Endothelial cell of umbilical vein (primary cell): ENCODE results near the gene CPZ. TPM values are rescaled to one million over a fixed set of nuclear protein-coding genes. Genes with fewer than 3 reads are reported as not detected.

Source experiments
- BruUV-seq: library from RNA; stranded (reverse); fragments of 400-500 nt; replicated peaks from 2 replicates; lab custom pipeline; 2021; lab: Mats Ljungman, UMichigan
- CTCF ChIA-PET: fragments of 300-600, 350-600 bp; sonication (Branson Sonifier 250); formaldehyde crosslinking; loops from one replicate; lab custom pipeline; 2021; ENCODE audit warnings: antibody characterized with exemption, inconsistent platforms; lab: Charles Lee
- POLR2A ChIA-PET: fragments of 300-600, 350-600 bp; sonication (Branson Sonifier 250); formaldehyde crosslinking; loops from one replicate; lab custom pipeline; 2021; ENCODE audit warnings: antibody characterized with exemption, inconsistent platforms; lab: Charles Lee
- DNase-seq: peaks from one replicate; pipeline ENCODE4 v3.0.0-alpha.2; 2011; ENCODE audit warnings: low read depth, low spot score
- FAIRE-seq: peaks from 2 replicates; lab custom pipeline; 2011; peaks lifted over from hg19 to GRCh38; lab: Jason Lieb, UNC
- H2AFZ ChIP-seq: 2 replicates; pipeline ENCODE4 v1.6.0; 2012; ENCODE audit warnings: low read depth, low read length, control low read depth, inconsistent platforms
- H3K27ac ChIP-seq: 2 replicates; pipeline ENCODE4 v1.5.1; 2011; ENCODE audit warnings: low read depth, mild to moderate bottlenecking, control low read depth, low read length, moderate library complexity; ENCODE audit not compliant: insufficient read depth
- H3K27me3 ChIP-seq, 2 experiments: 2 replicates each; pipeline versions ENCODE4 v1.6.0 to v1.6.1; 2011; ENCODE audit warnings: low read length in 2 of 2, mixed read lengths in 1 of 2; ENCODE audit not compliant: control insufficient read depth in 2 of 2, insufficient read depth in 2 of 2
- H3K36me3 ChIP-seq, 2 experiments: 2 replicates in 1 of 2; 3 replicates in 1 of 2; pipeline ENCODE4 v1.5.1; 2011; ENCODE audit warnings: low read length in 2 of 2, mild to moderate bottlenecking in 1 of 2, moderate library complexity in 1 of 2; ENCODE audit not compliant: control insufficient read depth in 2 of 2, insufficient read depth in 2 of 2; ENCODE audit errors: extremely low read depth in 1 of 2
- H3K4me1 ChIP-seq: 3 replicates; pipeline ENCODE4 v1.5.1; 2011; ENCODE audit warnings: mild to moderate bottlenecking, low read length; ENCODE audit not compliant: control insufficient read depth, insufficient read depth; ENCODE audit errors: extremely low read depth
- H3K4me2 ChIP-seq: 2 replicates; pipeline ENCODE4 v1.6.1; 2011; ENCODE audit warnings: low read length, control low read depth, mixed read lengths; ENCODE audit not compliant: insufficient read depth
- H3K4me3 ChIP-seq, 3 experiments: fragments of 200-600 bp in 1 of 3; sonication (generic), shearing (Covaris generic) in 1 of 3; replicated peaks in 1 of 3; 2 replicates each; pipeline ENCODE4 v1.5.1; 2011 to 2016; ENCODE audit warnings: control low read depth in 3 of 3, low read length in 3 of 3, mild to moderate bottlenecking in 2 of 3, inconsistent platforms in 1 of 3, low read depth in 1 of 3, moderate library complexity in 1 of 3; ENCODE audit not compliant: insufficient read depth in 1 of 3
- H3K79me2 ChIP-seq: 2 replicates; pipeline ENCODE4 v1.6.0; 2012; ENCODE audit warnings: low read length, inconsistent platforms; ENCODE audit not compliant: control insufficient read depth, insufficient read depth
- H3K9ac ChIP-seq: replicated peaks from 2 replicates; pipeline ENCODE3; 2011; ENCODE audit warnings: low read length, control low read depth; ENCODE audit not compliant: insufficient read depth; ENCODE audit errors: extremely low read depth
- H3K9me1 ChIP-seq: replicated peaks from 3 replicates; pipeline ENCODE4 v1.6.0; 2011; ENCODE audit warnings: mild to moderate bottlenecking, low read length; ENCODE audit not compliant: control insufficient read depth, insufficient read depth; ENCODE audit errors: extremely low read depth
- H3K9me3 ChIP-seq: replicated peaks from 2 replicates; pipeline ENCODE4 v1.5.1; 2012; ENCODE audit warnings: low read length, inconsistent platforms; ENCODE audit not compliant: control insufficient read depth, insufficient read depth
- H4K20me1 ChIP-seq: replicated peaks from 2 replicates; pipeline ENCODE3; 2011; ENCODE audit warnings: mild to moderate bottlenecking, low read length; ENCODE audit not compliant: control insufficient read depth, insufficient read depth; ENCODE audit errors: extremely low read depth
- CTCF ChIP-seq, 2 donors: IDR thresholded peaks; 1 replicate in 1 of 2; 2 replicates in 1 of 2; pipeline ENCODE4 v1.5.1; 2011; ENCODE audit warnings: low read length in 2 of 2, mild to moderate bottlenecking in 2 of 2, moderate library complexity in 2 of 2, control low read depth in 1 of 2, inconsistent platforms in 1 of 2, low read depth in 1 of 2; ENCODE audit not compliant: insufficient read depth in 1 of 2; ENCODE audit errors: extremely low read depth in 1 of 2
- FOS ChIP-seq: IDR thresholded peaks from 2 replicates; pipeline ENCODE4 v1.6.1; 2011; ENCODE audit warnings: mild to moderate bottlenecking, low read length, moderate library complexity, borderline replicate concordance; ENCODE audit not compliant: insufficient read depth
- GATA2 ChIP-seq: IDR thresholded peaks from 2 replicates; pipeline ENCODE4 v1.7.0; 2011; ENCODE audit warnings: low read depth, mild to moderate bottlenecking, moderate library complexity, mixed read lengths, low read length; ENCODE audit not compliant: insufficient read length, insufficient read depth
- MAX ChIP-seq: IDR thresholded peaks from 2 replicates; pipeline ENCODE4 v1.6.1; 2011; ENCODE audit not compliant: insufficient read depth, insufficient read length
- MYC ChIP-seq: IDR thresholded peaks from one replicate; pipeline ENCODE4 v1.6.1; 2011; ENCODE audit warnings: mild to moderate bottlenecking, low read depth, low read length
- POLR2A ChIP-seq: IDR thresholded peaks from 2 replicates; pipeline ENCODE4 v1.6.1; 2012; ENCODE audit warnings: low read depth, mild to moderate bottlenecking, control low read depth, low read length
- POLR2AphosphoS5 ChIP-seq: IDR thresholded peaks from 2 replicates; pipeline ENCODE4 v1.6.1; 2012; ENCODE audit warnings: low read depth, mild to moderate bottlenecking, control low read depth, low read length, moderate library complexity; ENCODE audit not compliant: insufficient read depth
- dilution Hi-C: fragments of 300-500 bp; cut with MboI; formaldehyde crosslinking; loops from one replicate; pipeline ENCODE4 v1.15.0; 2019; ENCODE audit warnings: low sequenced_read_pairs; ENCODE audit not compliant: extremely low pct_ligation_motif_present
- intact Hi-C: fragments of 100-400 bp; cut with micrococcal nuclease; formaldehyde crosslinking; loops from one replicate; pipeline ENCODE4 v1.10.0; 2022
- polyA plus RNA-seq, 4 experiments: library from polyadenylated mRNA; depleted of rRNA in 3 of 4; stranded (reverse) in 3 of 4; unstranded in 1 of 4; fragments of >200 nt; gene quantifications; 2 replicates each; pipeline versions ENCODE4 v1.2.1 to v1.2.3, GENCODE V29; 2011 to 2012; ENCODE audit warnings: missing spikeins in 1 of 4
- total RNA-seq: library from RNA; stranded (reverse); gene quantifications from 2 replicates; pipeline ENCODE4 v1.2.3, GENCODE V29; 2021

CPZ gene
- total and polyA plus RNA-seq, 2 donors (not counting 3 experiments of a cell fraction or from before 2014, with no cell fraction given), result not detected

- H4K20me1 ChIP-seq, result no peaks in the 10 kb centered on the region
- no peak overlapping the region for H3K27ac ChIP-seq
- no peaks in the 10 kb centered on the region for H3K36me3 ChIP-seq
- intact Hi-C loops, result no loop called here
- no peaks in the 10 kb centered on the region for H3K79me2 ChIP-seq
- H3K4me1 ChIP-seq, result no peaks in the 10 kb centered on the region
- H3K4me2 ChIP-seq, result no peak overlapping the region
- BruUV-seq, result no TSS peak
- H3K9me1 ChIP-seq, result no peaks in the 10 kb centered on the region
- DNase-seq, result no peak
- FAIRE-seq, result no peak
- no peak overlapping the region for H2AFZ ChIP-seq
- POLR2A ChIA-PET, result no interaction called here
- no peaks in the 10 kb centered on the region for H3K27me3 ChIP-seq
- CTCF ChIA-PET, result no interaction called here
- H3K9ac ChIP-seq, result no peak overlapping the region
- dilution Hi-C loops, result no loop called here
- no peak overlapping the region for H3K4me3 ChIP-seq
- TF ChIP-seq GATA2 (no peak), MYC (no peak)
- no peaks in the 10 kb centered on the region for H3K9me3 ChIP-seq
These were observed 73.1 kb downstream of the CPZ start for GRCh38 chr4:8665406-8666360.

GRCh38 chr4:8666581-8666980 lies 74.0 kb downstream of the CPZ start:
- ChIA-PET POLR2A (no interaction called here), CTCF (no interaction called here)
- Histone ChIP-seq H2AFZ (no peak overlapping the region), H3K79me2 (no peaks in the 10 kb centered on the region), H3K4me3 (no peak overlapping the region), H3K4me2 (no peak overlapping the region), H3K27me3 (no peaks in the 10 kb centered on the region), H3K9ac (no peak overlapping the region), H3K36me3 (no peaks in the 10 kb centered on the region), H3K9me3 (no peaks in the 10 kb centered on the region), H4K20me1 (no peaks in the 10 kb centered on the region), H3K9me1 (no peaks in the 10 kb centered on the region), H3K27ac (no peak overlapping the region), H3K4me1 (no peaks in the 10 kb centered on the region)
- FAIRE-seq (no peak), DNase-seq (no peak)
- intact Hi-C loops (no loop called here), dilution Hi-C loops (no loop called here)
- BruUV-seq, result no TSS peak
- TF ChIP-seq CTCF (IDR thresholded peaks at IDR 0.05; ENCODE audit: extremely low read depth in 1 of 2, insufficient read depth in 1 of 2, low read depth in 1 of 2, low read length in 2 of 2), result no peak
- no peak for TF ChIP-seq POLR2A
- no peak for TF ChIP-seq MAX
- no peak for TF ChIP-seq POLR2AphosphoS5
- no peak for TF ChIP-seq FOS
